Measurements from ENCODE around the gene GLOD5.

DNA sequence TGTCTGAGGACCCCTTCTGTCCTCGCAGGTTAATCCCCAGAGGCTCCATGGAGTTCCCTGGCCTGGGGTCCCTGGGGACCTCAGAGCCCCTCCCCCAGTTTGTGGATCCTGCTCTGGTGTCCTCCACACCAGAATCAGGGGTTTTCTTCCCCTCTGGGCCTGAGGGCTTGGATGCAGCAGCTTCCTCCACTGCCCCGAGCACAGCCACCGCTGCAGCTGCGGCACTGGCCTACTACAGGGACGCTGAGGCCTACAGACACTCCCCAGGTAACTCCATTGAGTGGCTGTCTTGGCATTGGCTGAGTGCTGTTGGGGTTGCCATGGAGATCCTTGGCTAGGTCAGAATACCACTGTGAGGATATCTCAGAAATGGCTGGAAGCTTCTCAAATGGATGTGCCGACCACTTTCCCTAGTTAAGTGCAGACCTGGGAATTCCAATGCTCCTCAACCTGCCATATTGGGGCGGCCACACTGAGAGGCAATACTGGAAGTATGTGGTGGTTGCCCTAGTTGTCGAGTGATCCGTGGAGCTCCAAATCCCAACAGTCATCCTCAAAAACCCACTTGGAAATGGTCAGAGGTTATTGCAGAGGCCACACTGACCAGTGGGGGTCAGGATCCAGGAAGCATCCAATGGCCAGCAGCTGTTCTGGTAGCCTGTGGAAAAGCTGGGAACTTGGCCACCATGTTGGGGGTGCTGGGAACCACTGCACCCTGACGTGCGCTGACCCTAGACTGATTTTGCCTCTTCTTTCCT, 29.7 kb downstream of the GLOD5 start:
- TF ChIP-seq, protein P1, sequence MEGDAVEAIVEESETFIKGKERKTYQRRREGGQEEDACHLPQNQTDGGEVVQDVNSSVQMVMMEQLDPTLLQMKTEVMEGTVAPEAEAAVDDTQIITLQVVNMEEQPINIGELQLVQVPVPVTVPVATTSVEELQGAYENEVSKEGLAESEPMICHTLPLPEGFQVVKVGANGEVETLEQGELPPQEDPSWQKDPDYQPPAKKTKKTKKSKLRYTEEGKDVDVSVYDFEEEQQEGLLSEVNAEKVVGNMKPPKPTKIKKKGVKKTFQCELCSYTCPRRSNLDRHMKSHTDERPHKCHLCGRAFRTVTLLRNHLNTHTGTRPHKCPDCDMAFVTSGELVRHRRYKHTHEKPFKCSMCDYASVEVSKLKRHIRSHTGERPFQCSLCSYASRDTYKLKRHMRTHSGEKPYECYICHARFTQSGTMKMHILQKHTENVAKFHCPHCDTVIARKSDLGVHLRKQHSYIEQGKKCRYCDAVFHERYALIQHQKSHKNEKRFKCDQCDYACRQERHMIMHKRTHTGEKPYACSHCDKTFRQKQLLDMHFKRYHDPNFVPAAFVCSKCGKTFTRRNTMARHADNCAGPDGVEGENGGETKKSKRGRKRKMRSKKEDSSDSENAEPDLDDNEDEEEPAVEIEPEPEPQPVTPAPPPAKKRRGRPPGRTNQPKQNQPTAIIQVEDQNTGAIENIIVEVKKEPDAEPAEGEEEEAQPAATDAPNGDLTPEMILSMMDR (IDR thresholded peaks at IDR 0.05 in 4 of 5, conservative IDR thresholded peaks at IDR 0.05 in 1 of 5), result no peak
- TF ChIP-seq POLR2A (IDR thresholded peaks at IDR 0.05), result no peak
